Measurements from ENCODE around the gene KLHL40. TPM values are rescaled to one million over a fixed set of nuclear protein-coding genes. Genes with fewer than 3 reads are reported as not detected.

The KLHL40 gene
- total RNA-seq, 4 donors from 2014 or later: 0.27 TPM; not detected in 3

DNA sequence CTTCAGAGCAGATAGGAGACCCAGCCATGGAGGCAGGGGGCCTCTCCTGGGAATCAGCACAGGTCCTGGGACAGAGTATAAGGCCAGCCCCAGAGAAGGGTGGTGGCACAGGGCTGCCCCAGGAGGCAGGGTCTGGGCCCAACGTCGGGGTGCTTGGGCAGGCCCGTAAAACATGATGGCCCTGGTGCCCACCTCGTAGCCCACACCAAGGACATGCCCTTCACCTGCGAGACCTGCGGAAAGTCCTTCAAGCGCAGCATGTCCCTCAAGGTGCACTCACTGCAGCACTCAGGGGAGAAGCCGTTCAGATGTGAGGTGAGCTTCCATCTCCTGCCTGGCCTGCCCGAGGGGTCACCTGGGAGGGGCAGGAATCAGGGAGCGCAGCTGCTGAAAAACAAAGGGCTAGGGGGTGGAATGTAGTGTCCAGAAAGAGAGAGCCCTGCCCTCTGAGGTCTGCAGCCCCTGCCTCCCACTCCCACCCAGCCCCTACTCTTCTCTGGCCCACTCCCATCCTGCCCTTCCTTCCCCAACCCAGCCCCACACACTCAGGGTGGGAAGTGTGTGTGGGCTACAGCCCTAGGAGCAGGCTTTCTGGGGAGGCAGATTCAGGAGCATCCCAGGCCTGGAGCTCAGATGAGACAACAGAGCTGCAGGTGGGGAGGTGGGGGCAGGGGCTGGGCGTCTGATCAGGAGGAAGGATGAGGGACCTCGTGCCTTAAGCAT is 22.4 kb upstream of the KLHL40 start:
- no peak for TF ChIP-seq POLR2A (IDR thresholded peaks at IDR 0.05)
- TF ChIP-seq, protein P1, sequence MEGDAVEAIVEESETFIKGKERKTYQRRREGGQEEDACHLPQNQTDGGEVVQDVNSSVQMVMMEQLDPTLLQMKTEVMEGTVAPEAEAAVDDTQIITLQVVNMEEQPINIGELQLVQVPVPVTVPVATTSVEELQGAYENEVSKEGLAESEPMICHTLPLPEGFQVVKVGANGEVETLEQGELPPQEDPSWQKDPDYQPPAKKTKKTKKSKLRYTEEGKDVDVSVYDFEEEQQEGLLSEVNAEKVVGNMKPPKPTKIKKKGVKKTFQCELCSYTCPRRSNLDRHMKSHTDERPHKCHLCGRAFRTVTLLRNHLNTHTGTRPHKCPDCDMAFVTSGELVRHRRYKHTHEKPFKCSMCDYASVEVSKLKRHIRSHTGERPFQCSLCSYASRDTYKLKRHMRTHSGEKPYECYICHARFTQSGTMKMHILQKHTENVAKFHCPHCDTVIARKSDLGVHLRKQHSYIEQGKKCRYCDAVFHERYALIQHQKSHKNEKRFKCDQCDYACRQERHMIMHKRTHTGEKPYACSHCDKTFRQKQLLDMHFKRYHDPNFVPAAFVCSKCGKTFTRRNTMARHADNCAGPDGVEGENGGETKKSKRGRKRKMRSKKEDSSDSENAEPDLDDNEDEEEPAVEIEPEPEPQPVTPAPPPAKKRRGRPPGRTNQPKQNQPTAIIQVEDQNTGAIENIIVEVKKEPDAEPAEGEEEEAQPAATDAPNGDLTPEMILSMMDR (IDR thresholded peaks at IDR 0.05): no peak
- TF ChIP-seq EP300 (IDR thresholded peaks at IDR 0.05; ENCODE audit: low read depth): no peak
- TF ChIP-seq POLR2AphosphoS5 (IDR thresholded peaks at IDR 0.05): no peak
- in situ Hi-C loops (cut with MboI; ENCODE audit: low pct_ligation_motif_present in 1 of 4, low pct_unique_long_range_greater_than_20kb in 1 of 4, low sequenced_read_pairs in 3 of 4) (no loop called here), intact Hi-C loops (cut with DNase I; ENCODE audit: low total_unique reads) (no loop called here)
- Histone ChIP-seq H3K9me3 (no peaks in the 10 kb centered on the region), H3K4me1 (peaks cover 0 to 26% (median 3%) of the 10 kb centered on the region in 4 donors), H3K4me3 (no peak overlapping the region), H3K36me3 (no peaks in the 10 kb centered on the region), H3K27me3 (no peaks in the 10 kb centered on the region), H3K27ac (no peak overlapping the region)
- WGBS, 2 donors (ENCODE audit: low coverage in 1 of 2): 82% methylated on average over 10 of the region's 12 CpGs; no CpG with 5 or more reads in 1 of the 2 donors
- DNase-seq: no peak

- Histone ChIP-seq H3K27ac (no peak overlapping the region), H3K9me3 (no peaks in the 10 kb centered on the region), H3K27me3 (no peaks in the 10 kb centered on the region), H3K4me1 (peaks cover 0 to 27% (median 3%) of the 10 kb centered on the region in 4 donors), H3K4me3 (no peak overlapping the region), H3K36me3 (no peaks in the 10 kb centered on the region)
- DNase-seq: no peak
- WGBS, 2 donors (ENCODE audit: low coverage in 1 of 2): 82% methylated on average over 14 of the region's 38 CpGs; no CpG with 5 or more reads in 1 of the 2 donors
- TF ChIP-seq POLR2AphosphoS5 (IDR thresholded peaks at IDR 0.05) (no peak), POLR2A (IDR thresholded peaks at IDR 0.05) (no peak)
- in situ Hi-C loops (cut with MboI; ENCODE audit: low pct_ligation_motif_present in 1 of 4, low pct_unique_long_range_greater_than_20kb in 1 of 4, low sequenced_read_pairs in 3 of 4) (no loop called here), intact Hi-C loops (cut with DNase I; ENCODE audit: low total_unique reads) (no loop called here)
Measured at GRCh38 chr3:42663581-42664437, 21.5 kb upstream of the KLHL40 start.

- Histone ChIP-seq H3K9me3 (no peaks in the 10 kb centered on the region), H3K27me3 (no peaks in the 10 kb centered on the region), H3K27ac (no peak overlapping the region), H3K4me3 (no peak overlapping the region), H3K4me1 (peaks cover 0 to 25% (median 3%) of the 10 kb centered on the region in 4 donors), H3K36me3 (no peaks in the 10 kb centered on the region)
- TF ChIP-seq POLR2A (IDR thresholded peaks at IDR 0.05) (no peak), EP300 (IDR thresholded peaks at IDR 0.05; ENCODE audit: low read depth) (no peak), POLR2AphosphoS5 (IDR thresholded peaks at IDR 0.05) (no peak)
- TF ChIP-seq, protein P1 (IDR thresholded peaks at IDR 0.05): no peak
- in situ Hi-C loops (cut with MboI; ENCODE audit: low pct_ligation_motif_present in 1 of 4, low pct_unique_long_range_greater_than_20kb in 1 of 4, low sequenced_read_pairs in 3 of 4): no loop called here
- no peak for DNase-seq
- WGBS, 2 donors (ENCODE audit: low coverage in 1 of 2): 98% methylated on average over 4 of the region's 19 CpGs; no CpG with 5 or more reads in 1 of the 2 donors
- intact Hi-C loops (cut with DNase I; ENCODE audit: low total_unique reads): no loop called here
Measured at GRCh38 chr3:42664438-42664803, 20.9 kb upstream of the KLHL40 start.

GRCh38 chr3:42665050-42665878 is 20.1 kb upstream of the KLHL40 start:
- H3K4me3 ChIP-seq: no peak overlapping the region
- in situ Hi-C loops (cut with MboI; ENCODE audit: low pct_ligation_motif_present in 1 of 4, low pct_unique_long_range_greater_than_20kb in 1 of 4, low sequenced_read_pairs in 3 of 4): no loop called here

More at GRCh38 chr3:42665050-42665878, 20.1 kb upstream of the KLHL40 start:
- intact Hi-C loops (cut with DNase I; ENCODE audit: low total_unique reads): no loop called here
- Histone ChIP-seq H3K27me3 (no peaks in the 10 kb centered on the region), H3K27ac (no peak overlapping the region), H3K36me3 (no peaks in the 10 kb centered on the region), H3K9me3 (no peaks in the 10 kb centered on the region), H3K4me1 (peaks cover 0 to 17% (median 3%) of the 10 kb centered on the region in 4 donors)
- DNase-seq: no peak
- 86% methylated on average over 15 of the region's 15 CpGs; no CpG with 5 or more reads in 1 of the 2 donors for WGBS, 2 donors (ENCODE audit: low coverage in 1 of 2)
- no peak for TF ChIP-seq POLR2A (IDR thresholded peaks at IDR 0.05)
- TF ChIP-seq EP300 (IDR thresholded peaks at IDR 0.05; ENCODE audit: low read depth): no peak
- no peak for TF ChIP-seq POLR2AphosphoS5 (IDR thresholded peaks at IDR 0.05)
- TF ChIP-seq, protein P1 (IDR thresholded peaks at IDR 0.05): no peak
